ENCODE measurements around the gene DYNLT2B.
A peak's percentile ranks its signal among the peaks of the same experiment; 100 is the strongest.
"Not testable (repeated sequence)": the region's sequence is repeated elsewhere in the genome, so short reads cannot be mapped to it uniquely, and the experiment has no call there.

DYNLT2B gene

DNA sequence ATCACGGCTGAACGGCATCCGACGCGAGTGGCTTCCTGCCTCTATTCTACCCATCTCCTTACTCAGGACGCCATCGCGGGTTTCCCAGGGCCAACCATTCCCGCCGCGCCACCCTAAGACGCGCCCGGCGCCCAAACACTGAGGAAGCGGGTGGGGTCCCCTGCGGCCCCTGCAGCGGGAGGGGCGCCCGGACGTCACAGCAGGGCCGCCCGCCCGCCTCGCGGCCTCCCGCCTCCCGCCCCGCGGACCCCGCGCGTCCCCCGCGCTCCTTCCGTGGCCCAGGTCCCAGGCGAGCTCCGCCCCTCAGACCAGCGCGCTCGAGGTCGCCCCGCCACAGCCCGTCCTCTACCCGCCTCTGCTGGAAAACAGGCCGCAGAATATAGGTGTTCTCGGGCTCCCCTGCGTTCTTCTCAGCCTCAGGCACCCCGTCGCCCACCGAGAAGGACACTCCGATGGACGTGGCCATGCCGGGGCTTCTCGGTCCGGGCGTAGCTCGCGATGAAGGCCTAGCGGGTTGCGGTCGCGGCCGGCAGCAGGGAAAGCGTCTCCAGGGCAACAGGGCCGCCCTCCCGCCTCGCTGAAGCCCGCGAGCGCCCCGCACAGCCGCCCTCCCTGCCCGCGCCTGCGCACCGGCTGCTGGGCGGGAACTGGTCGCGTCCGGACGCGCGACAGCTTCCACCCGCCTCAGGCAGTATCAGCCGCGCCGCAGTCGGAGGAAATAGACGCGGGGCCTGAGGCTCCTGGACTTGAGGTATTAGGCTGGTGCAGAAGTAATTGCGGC, at the start of gene DYNLT2B:
DYNLT2B (minus strand) TSS at position 554 of the 781 bp plus-strand sequence; CDS start at position 466, 88 bp downstream.
- peak; percentile 83 for DNase-seq (ENCODE audit: low read depth)

DNA sequence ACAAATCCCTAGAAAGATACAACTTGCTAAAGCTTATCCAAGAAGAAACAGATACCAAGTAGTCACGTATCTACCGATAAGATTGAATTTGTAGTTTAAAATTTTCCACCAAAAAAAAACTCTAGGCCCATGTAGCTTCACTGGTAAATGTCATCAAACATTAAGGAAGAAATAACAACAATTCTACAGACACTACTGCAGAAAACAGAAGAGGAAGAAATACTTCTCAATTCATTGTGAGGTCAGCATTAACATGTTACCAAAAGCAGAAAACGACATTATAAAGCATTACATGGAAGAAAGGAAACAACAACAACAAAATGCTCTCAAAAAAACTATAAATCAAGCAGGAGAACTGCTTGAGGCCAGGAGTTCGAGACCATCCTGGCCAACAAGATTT, 47.7 kb upstream of the DYNLT2B start:
- DNase-seq (ENCODE audit: low read depth) = no peak

DNA sequence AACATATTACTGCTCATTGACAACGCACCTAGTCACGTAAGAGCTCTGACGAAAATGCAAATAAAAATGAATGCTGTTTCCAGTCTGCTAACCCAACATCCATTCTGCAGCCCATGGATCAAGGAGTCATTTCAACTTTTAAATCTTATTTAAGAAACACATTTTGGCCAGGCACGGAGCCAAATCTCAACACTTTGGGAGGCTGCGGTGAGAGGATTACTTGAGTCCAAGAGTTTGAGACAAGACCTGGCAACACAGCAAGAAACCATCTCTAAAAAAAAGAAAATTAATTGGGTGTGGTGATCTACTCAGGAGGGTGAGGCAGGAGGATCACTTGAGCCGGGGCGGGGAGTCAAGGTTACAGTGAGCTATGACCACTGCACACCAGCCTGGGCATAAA, 42.5 kb upstream of the DYNLT2B start:
- no peak for DNase-seq (ENCODE audit: low read depth)

GRCh38 chr3:196358540-196358939, 40.5 kb upstream of the DYNLT2B start:
- DNase-seq (ENCODE audit: low read depth) = not testable (repeated sequence)

DNA sequence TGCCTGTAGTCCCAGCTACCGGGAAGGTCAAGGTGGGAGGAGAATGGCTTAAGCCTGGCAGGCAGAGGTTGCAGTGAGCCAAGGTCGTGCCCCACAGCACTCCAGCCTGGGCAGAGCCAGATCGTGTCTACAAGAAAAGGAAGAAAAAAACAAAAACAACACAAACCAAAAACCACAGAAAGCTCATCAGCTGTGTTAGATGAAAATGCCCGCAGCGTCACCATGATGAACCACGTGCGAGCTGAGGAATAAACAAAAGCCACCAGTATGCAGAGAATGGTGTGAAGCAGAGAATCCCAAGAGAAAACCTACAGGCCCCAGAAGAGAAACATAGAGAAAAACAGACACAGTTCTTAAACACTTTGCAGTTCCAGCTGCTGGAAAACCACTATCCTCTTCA, 39.9 kb upstream of the DYNLT2B start:
- DNase-seq (ENCODE audit: low read depth) = no peak

DNA sequence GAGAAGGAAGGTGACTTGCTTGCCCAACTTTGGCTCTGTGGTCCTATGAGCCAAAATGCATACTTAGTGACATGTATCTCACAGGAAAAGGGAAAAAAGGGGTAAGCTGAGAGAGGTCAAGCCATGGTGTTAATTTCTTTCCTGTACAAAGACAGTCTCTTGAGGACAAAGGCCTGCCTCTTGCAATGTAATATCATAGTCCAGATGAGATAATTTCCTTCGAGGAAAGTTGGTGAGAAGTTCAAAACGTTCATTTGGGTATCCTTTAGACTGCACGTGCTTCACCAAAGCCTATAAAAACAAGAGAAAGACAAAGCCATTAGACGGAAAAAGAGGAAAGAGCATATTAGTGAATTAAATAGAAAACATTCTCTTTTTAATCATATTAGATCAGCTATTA, 38.5 kb upstream of the DYNLT2B start:
- DNase-seq (ENCODE audit: low read depth) = no peak

- DNase-seq (ENCODE audit: low read depth) = no peak
These were observed 37.6 kb upstream of the DYNLT2B start for GRCh38 chr3:196355668-196356067.

- DNase-seq (ENCODE audit: low read depth) = no peak
These were observed 36.1 kb upstream of the DYNLT2B start for GRCh38 chr3:196354132-196354531.

GRCh38 chr3:196351541-196351940, 33.5 kb upstream of the DYNLT2B start:
- no peak for DNase-seq (ENCODE audit: low read depth)

- DNase-seq (ENCODE audit: low read depth) = no peak
These were observed 32.0 kb upstream of the DYNLT2B start for GRCh38 chr3:196350067-196350466.

- DNase-seq (ENCODE audit: low read depth) = no peak
These were observed 30.7 kb upstream of the DYNLT2B start for GRCh38 chr3:196348698-196349097.

GRCh38 chr3:196344663-196345062, 26.6 kb upstream of the DYNLT2B start:
- no peak for DNase-seq (ENCODE audit: low read depth)

GRCh38 chr3:196343917-196344316, 25.9 kb upstream of the DYNLT2B start:
- DNase-seq (ENCODE audit: low read depth) = not testable (repeated sequence)

DNA sequence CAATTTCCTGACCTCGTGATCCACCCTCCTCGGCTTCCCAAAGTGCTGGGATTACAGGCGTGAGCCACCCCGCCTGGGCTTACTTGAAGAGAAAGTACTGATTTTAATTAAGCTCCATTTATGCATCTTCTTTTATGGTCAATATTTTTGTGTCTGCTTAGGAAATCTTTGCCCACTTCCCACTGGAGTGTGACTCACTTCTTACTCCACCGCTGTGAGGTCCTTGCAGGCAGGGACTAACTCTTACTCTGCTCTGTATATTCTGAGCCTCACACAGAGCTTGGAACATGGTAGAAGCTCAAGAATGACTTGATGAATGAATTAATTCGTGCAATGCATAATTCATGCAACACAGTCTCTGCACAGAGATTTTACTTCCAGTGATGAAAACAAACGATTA, 23.1 kb upstream of the DYNLT2B start:
- DNase-seq (ENCODE audit: low read depth) = no peak

- DNase-seq (ENCODE audit: low read depth) = no peak
These were observed 22.4 kb upstream of the DYNLT2B start for GRCh38 chr3:196340466-196340865.

- no peak for DNase-seq (ENCODE audit: low read depth)
These were observed 21.6 kb upstream of the DYNLT2B start for GRCh38 chr3:196339493-196340254.

- no peak for DNase-seq (ENCODE audit: low read depth)
These were observed 21.0 kb upstream of the DYNLT2B start for GRCh38 chr3:196339044-196339443.

DNA sequence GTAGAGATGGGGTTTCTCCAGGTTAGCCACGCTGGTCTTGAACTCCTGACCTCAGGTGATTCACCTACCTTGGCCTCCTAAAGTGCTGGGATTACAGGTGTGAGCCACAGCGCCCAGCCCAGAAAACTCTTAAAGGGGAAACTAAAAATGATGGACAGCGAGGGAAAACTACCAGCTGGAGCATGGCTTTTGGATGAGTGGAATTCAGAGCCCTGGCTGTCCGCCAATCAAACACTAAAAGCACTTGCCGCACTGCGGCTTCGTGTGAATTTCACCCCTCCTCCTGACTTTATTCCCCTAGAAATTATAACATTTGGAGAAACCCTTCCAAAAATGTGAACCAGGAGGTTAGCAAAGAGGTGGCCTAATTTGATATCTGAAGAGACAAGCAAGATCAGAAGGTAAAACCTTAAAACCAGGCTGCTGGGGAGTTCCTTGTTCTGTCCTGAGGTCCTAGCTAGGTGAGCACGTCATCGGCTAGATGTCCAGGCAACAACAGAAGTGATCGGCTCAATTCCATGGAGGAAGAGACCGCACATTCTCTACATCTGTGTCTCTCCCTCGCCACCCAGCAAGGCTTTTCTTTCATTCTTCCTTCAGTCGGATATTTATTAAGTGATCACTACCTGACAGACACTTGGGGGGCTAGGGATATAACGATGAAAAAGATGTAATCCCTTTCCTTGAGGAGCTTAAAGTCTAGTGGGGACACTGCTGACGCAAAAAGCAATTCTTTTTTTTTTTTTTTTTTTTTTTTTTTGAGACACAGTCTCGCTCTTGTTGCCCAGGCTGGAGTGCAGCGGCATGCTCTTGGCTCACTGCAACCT, 18.5 kb upstream of the DYNLT2B start:
- no peak for DNase-seq (ENCODE audit: low read depth)

DNA sequence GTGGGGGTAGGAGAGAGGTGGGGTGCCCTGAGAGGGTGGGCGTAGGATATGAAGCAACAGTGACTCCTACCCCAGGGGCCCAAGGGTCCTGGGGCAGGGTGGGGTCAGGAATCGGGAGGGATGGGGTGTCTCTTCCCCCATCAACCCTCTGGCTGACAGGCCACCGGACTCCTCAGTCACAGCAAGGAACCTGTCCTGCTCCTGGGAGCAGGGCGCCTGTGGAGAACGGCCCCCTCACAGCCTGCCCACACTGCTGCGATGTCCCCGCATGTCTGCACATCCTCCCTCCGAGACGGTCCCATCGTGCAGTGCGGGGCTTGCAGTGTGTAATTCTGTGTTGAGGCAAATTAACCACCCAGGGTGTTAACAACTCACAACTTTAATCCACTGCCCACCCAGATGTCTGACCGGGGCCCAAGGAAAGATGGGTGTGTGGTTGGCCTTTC, 17.5 kb upstream of the DYNLT2B start:
- no peak for DNase-seq (ENCODE audit: low read depth)

GRCh38 chr3:196334982-196335381, 16.9 kb upstream of the DYNLT2B start:
- no peak for DNase-seq (ENCODE audit: low read depth)

DNA sequence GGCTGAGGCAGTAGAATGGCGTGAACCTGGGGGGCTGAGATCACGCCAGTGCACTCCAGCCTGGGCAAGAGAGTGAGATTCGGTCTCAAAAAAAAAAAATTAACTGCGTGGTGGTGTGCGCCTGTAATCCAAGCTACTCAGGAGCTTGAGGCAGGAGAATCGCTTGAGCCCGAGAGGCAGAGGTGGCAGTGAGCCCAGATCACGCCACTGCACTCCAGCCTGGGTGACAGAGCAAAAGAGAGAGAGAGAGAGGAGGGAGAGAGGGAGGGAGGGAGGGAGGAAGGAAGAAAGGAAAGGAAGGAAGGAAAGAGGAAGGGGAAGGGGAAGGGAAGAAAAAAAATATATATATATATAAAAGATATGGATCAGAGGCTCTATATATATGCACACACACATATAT, 14.1 kb upstream of the DYNLT2B start:
- no peak for DNase-seq (ENCODE audit: low read depth)

DNA sequence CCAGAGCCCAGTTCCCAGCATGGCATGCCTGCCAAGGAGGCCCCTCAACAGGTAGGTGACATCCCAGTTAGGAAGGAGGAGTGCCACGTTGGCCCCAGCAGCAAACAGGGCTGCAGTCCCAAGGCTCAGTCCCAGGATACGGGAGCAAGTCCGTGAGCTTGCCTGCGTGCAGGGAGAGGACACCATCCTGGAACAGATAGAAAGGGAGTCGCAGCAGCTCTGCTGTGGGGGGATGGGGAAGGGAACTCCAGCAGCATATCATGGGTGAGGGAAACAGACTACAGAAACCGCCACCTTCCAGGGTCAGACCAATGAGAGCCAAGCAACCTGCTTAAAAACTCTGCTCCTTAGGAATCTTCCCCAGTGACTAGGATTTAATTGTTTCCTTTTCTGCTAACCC, 9.4 kb upstream of the DYNLT2B start:
- no peak for DNase-seq (ENCODE audit: low read depth)

Measured in activated T-helper 1 cell treated with Interleukin-2 at 50 U/mL for 16 hours (primary cell).